ENCODE data around the gene GRIK3.

The GRIK3 gene

GRCh38 chr1:37020653-37021277 lies 13.6 kb downstream of the GRIK3 start:
- TF ChIP-seq CTCF (conservative IDR thresholded peaks at IDR 0.05; ENCODE audit: low read depth), result no peak
- DNase-seq (ENCODE audit: low spot score), result peak; percentile 22
- H3K27ac ChIP-seq, result no peak overlapping the region
- ChIA-PET POLR2A (ENCODE audit: low non-redundant PET) (no interaction called here), CTCF (no interaction called here)

GRCh38 chr1:37018510-37018909 lies 15.8 kb downstream of the GRIK3 start:
- TF ChIP-seq CTCF (conservative IDR thresholded peaks at IDR 0.05; ENCODE audit: low read depth), result no peak
- CTCF ChIA-PET, result interaction anchor here (0.6 kb wide), 1 partner anchor 196 kb away, joined by 3 read pairs; no protein-coding TSS in a partner anchor
- POLR2A ChIA-PET (ENCODE audit: low non-redundant PET), result no interaction called here
- H3K27ac ChIP-seq, result no peak overlapping the region
- no peak for DNase-seq (ENCODE audit: low spot score)

- POLR2A ChIA-PET (ENCODE audit: low non-redundant PET), result no interaction called here
Observed at GRCh38 chr1:37017720-37018119, 16.6 kb downstream of the GRIK3 start.

GRCh38 chr1:37016121-37016520 lies 18.2 kb downstream of the GRIK3 start:
- ChIA-PET POLR2A (ENCODE audit: low non-redundant PET) (no interaction called here), CTCF (interaction anchor here (0.6 kb wide), 1 partner anchor 471 kb away, joined by 3 read pairs; no protein-coding TSS in a partner anchor)
- DNase-seq (ENCODE audit: low spot score), result no peak
- H3K27ac ChIP-seq, result no peak overlapping the region
- TF ChIP-seq CTCF (conservative IDR thresholded peaks at IDR 0.05; ENCODE audit: low read depth), result no peak

More at GRCh38 chr1:37017720-37018119, 16.6 kb downstream of the GRIK3 start:
- CTCF ChIA-PET, result interaction anchor here (0.6 to 0.7 kb wide), 2 partner anchors 197 to 301 kb away, joined by 3 read pairs; no protein-coding TSS in a partner anchor
- H3K27ac ChIP-seq, result no peak overlapping the region
- no peak for TF ChIP-seq CTCF (conservative IDR thresholded peaks at IDR 0.05; ENCODE audit: low read depth)
- DNase-seq (ENCODE audit: low spot score), result no peak

GRCh38 chr1:37015713-37016112 lies 18.6 kb downstream of the GRIK3 start:
- TF ChIP-seq CTCF (conservative IDR thresholded peaks at IDR 0.05; ENCODE audit: low read depth), result no peak
- DNase-seq (ENCODE audit: low spot score), result no peak
- H3K27ac ChIP-seq, result no peak overlapping the region
- ChIA-PET POLR2A (ENCODE audit: low non-redundant PET) (no interaction called here), CTCF (interaction anchor here (0.7 kb wide), 1 partner anchor 89 kb away, joined by 4 read pairs; no protein-coding TSS in a partner anchor)

GRCh38 chr1:37012226-37012625 lies 22.1 kb downstream of the GRIK3 start:
- ChIA-PET POLR2A (ENCODE audit: low non-redundant PET) (no interaction called here), CTCF (no interaction called here)
- H3K27ac ChIP-seq, result no peak overlapping the region
- no peak for DNase-seq (ENCODE audit: low spot score)
- TF ChIP-seq CTCF (conservative IDR thresholded peaks at IDR 0.05; ENCODE audit: low read depth), result no peak
